Measurements from ENCODE around the gene IFNL1.

DNA sequence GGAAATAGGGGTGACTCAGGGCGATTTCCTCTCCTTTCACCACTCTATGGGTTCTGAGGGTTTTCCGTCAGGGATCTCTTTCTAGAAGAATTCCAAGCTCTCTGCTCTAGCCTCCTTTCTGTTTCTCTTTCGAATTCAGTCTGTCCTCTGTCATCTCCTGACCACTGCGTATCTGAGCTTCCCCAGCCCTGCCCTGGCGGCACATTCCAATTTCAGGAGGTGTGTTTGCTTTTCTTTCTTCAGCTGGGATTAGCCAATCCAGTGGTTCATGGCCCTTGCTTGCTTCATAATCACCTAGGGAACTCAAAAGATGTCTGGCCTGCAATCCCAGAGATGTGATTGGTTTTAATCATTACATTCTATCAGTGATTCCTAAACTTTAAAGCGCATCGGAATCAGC lies 18.6 kb upstream of the IFNL1 start:
- TF ChIP-seq, protein P1, sequence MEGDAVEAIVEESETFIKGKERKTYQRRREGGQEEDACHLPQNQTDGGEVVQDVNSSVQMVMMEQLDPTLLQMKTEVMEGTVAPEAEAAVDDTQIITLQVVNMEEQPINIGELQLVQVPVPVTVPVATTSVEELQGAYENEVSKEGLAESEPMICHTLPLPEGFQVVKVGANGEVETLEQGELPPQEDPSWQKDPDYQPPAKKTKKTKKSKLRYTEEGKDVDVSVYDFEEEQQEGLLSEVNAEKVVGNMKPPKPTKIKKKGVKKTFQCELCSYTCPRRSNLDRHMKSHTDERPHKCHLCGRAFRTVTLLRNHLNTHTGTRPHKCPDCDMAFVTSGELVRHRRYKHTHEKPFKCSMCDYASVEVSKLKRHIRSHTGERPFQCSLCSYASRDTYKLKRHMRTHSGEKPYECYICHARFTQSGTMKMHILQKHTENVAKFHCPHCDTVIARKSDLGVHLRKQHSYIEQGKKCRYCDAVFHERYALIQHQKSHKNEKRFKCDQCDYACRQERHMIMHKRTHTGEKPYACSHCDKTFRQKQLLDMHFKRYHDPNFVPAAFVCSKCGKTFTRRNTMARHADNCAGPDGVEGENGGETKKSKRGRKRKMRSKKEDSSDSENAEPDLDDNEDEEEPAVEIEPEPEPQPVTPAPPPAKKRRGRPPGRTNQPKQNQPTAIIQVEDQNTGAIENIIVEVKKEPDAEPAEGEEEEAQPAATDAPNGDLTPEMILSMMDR (IDR thresholded peaks at IDR 0.05): no peak
- TF ChIP-seq, protein P2, sequence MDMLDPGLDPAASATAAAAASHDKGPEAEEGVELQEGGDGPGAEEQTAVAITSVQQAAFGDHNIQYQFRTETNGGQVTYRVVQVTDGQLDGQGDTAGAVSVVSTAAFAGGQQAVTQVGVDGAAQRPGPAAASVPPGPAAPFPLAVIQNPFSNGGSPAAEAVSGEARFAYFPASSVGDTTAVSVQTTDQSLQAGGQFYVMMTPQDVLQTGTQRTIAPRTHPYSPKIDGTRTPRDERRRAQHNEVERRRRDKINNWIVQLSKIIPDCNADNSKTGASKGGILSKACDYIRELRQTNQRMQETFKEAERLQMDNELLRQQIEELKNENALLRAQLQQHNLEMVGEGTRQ (IDR thresholded peaks at IDR 0.05): no peak
- TF ChIP-seq, protein P3, sequence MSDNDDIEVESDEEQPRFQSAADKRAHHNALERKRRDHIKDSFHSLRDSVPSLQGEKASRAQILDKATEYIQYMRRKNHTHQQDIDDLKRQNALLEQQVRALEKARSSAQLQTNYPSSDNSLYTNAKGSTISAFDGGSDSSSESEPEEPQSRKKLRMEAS (IDR thresholded peaks at IDR 0.05): no peak
- TF ChIP-seq EP300 (IDR thresholded peaks at IDR 0.05) (no peak), NFE2L2 (conservative IDR thresholded peaks at IDR 0.05; ENCODE audit: low read length) (no peak), POLR2A (IDR thresholded peaks at IDR 0.05; ENCODE audit: low read length) (no peak), ESRRA (IDR thresholded peaks at IDR 0.05; ENCODE audit: borderline replicate concordance, low read length) (no peak), MAFK (IDR thresholded peaks at IDR 0.05; ENCODE audit: partially characterized antibody) (no peak)
- TF ChIP-seq, protein P4, sequence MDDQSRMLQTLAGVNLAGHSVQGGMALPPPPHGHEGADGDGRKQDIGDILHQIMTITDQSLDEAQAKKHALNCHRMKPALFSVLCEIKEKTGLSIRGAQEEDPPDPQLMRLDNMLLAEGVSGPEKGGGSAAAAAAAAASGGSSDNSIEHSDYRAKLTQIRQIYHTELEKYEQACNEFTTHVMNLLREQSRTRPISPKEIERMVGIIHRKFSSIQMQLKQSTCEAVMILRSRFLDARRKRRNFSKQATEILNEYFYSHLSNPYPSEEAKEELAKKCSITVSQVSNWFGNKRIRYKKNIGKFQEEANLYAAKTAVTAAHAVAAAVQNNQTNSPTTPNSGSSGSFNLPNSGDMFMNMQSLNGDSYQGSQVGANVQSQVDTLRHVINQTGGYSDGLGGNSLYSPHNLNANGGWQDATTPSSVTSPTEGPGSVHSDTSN (IDR thresholded peaks at IDR 0.05): no peak
